SU-DHL-6 (cell line): ENCODE data around the gene KRTAP10-5.

Experiments
- H2AFZ ChIP-seq: fragments of 200-600 bp; sonication (generic); 2 replicates; pipeline ENCODE4 v1.6.1; 2014; ENCODE audit warnings: low read depth, mild to moderate bottlenecking, moderate library complexity, mixed read lengths, antibody characterized with exemption, low read length; ENCODE audit not compliant: severe bottlenecking
- H3F3A ChIP-seq: fragments of 200-600 bp; shearing (Covaris generic); 2 replicates; pipeline ENCODE4 v1.6.0; 2016; ENCODE audit warnings: antibody characterized with exemption, mild to moderate bottlenecking; ENCODE audit not compliant: insufficient read depth
- H3K27ac ChIP-seq: fragments of 200-600 bp; sonication (generic); 2 replicates; pipeline ENCODE4 v1.5.1; 2016; ENCODE audit warnings: low read depth, mild to moderate bottlenecking, low read length, moderate library complexity, mixed read lengths
- H3K27me3 ChIP-seq: fragments of 200-600 bp; sonication (generic), shearing (Covaris generic); 2 replicates; pipeline ENCODE4 v1.6.0; 2014; ENCODE audit warnings: mild to moderate bottlenecking, low read length
- H3K36me3 ChIP-seq: fragments of 200-600 bp; sonication (generic); 2 replicates; pipeline ENCODE4 v1.6.1; 2014; ENCODE audit warnings: mild to moderate bottlenecking, low read length, mixed read lengths
- H3K4me2 ChIP-seq: fragments of 300-600, 200-600 bp; shearing (Covaris generic), sonication (generic); 2 replicates; pipeline ENCODE4 v1.6.0; 2014; ENCODE audit warnings: low read length, low read depth, mild to moderate bottlenecking; ENCODE audit not compliant: poor library complexity, severe bottlenecking
- H3K4me3 ChIP-seq: fragments of 200-600 bp; sonication (generic); 2 replicates; pipeline ENCODE4 v1.5.1; 2014; ENCODE audit warnings: antibody characterized with exemption, low read length, mild to moderate bottlenecking, mixed read lengths; ENCODE audit not compliant: insufficient read depth, poor library complexity, severe bottlenecking
- H3K79me2 ChIP-seq: fragments of 200-600 bp; sonication (generic); 2 replicates; pipeline ENCODE4 v1.6.1; 2014; ENCODE audit warnings: mild to moderate bottlenecking, low read length, moderate library complexity; ENCODE audit not compliant: insufficient read depth
- H3K9ac ChIP-seq: fragments of 200-600 bp; sonication (generic); 2 replicates; pipeline ENCODE4 v1.7.0; 2014; ENCODE audit warnings: mild to moderate bottlenecking, low read length
- H3K9me2 ChIP-seq: fragments of 200-600 bp; sonication (generic); replicated peaks from 2 replicates; pipeline ENCODE4 v1.6.1; 2014; ENCODE audit warnings: low read length; ENCODE audit not compliant: insufficient read depth
- H3K9me3 ChIP-seq: fragments of 200-600 bp; sonication (generic); 2 replicates; pipeline ENCODE4 v1.6.1; 2014; ENCODE audit warnings: low read length, mixed read lengths; ENCODE audit not compliant: insufficient read depth
- H4K20me1 ChIP-seq: fragments of 200-600 bp; sonication (generic); 2 replicates; pipeline ENCODE4 v1.6.1; 2014; ENCODE audit warnings: low read depth, mild to moderate bottlenecking, antibody characterized with exemption, low read length, moderate library complexity, mixed read lengths
- EZH2phosphoT487 ChIP-seq: fragments of 200-600 bp; sonication (generic), shearing (Covaris generic); conservative IDR thresholded peaks from 2 replicates; pipeline ENCODE4 v1.6.1; 2018; ENCODE audit warnings: mild to moderate bottlenecking, antibody characterized with exemption, low read length, moderate library complexity, mixed read lengths
- TF ChIP-seq, protein P1 (sequence below): fragments of 200-600 bp; sonication (generic); IDR thresholded peaks from one replicate; pipeline ENCODE4 v1.5.1; 2017; ENCODE audit warnings: antibody characterized with exemption, mild to moderate bottlenecking, low read length, moderate library complexity; ENCODE audit not compliant: insufficient read depth, poor library complexity, severe bottlenecking

The KRTAP10-5 gene

DNA sequence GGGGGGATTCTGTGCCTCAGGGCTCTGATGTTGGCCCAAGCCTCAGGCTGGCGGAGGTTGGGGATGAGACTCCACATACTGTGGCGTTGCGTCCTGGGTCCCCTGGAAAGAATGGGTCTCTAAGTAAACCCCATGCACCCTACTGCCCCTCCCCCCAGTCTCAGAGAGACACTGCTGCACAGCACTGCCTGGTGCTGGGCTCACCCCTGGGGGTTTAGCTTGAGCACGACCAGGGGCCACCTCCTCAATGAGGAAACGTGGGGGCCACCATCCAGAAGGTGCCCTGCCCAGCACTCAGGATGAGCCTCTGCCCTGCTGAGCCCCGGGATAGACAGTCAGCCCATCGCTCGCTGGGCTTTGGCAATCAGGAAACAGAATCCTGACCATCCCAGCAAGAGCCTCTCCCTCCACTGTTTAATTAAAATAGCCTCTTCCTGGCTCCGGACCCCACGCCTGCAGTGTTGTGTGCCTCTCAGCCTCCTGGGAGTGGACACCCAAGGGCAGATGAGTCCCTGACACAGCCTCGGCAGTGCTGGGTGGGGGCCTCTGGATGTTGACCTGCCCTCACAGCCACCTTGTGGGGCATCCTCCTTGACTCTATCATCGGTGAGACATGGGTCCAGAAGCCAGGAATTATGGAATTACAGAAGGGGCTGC is 10.4 kb downstream of the KRTAP10-5 start:
- no peaks in the 10 kb centered on the region for H3K27me3 ChIP-seq
- H2AFZ ChIP-seq, result no peak overlapping the region
- H4K20me1 ChIP-seq, result no peaks in the 10 kb centered on the region
- no peaks in the 10 kb centered on the region for H3K79me2 ChIP-seq
- no peak overlapping the region for H3K4me3 ChIP-seq
- no peaks in the 10 kb centered on the region for H3F3A ChIP-seq
- H3K27ac ChIP-seq, result no peak overlapping the region
- no peaks in the 10 kb centered on the region for H3K36me3 ChIP-seq
- no peak overlapping the region for H3K4me2 ChIP-seq
- no peaks in the 10 kb centered on the region for H3K9me3 ChIP-seq
- no peaks in the 10 kb centered on the region for H3K9me2 ChIP-seq
- TF ChIP-seq, protein P1, sequence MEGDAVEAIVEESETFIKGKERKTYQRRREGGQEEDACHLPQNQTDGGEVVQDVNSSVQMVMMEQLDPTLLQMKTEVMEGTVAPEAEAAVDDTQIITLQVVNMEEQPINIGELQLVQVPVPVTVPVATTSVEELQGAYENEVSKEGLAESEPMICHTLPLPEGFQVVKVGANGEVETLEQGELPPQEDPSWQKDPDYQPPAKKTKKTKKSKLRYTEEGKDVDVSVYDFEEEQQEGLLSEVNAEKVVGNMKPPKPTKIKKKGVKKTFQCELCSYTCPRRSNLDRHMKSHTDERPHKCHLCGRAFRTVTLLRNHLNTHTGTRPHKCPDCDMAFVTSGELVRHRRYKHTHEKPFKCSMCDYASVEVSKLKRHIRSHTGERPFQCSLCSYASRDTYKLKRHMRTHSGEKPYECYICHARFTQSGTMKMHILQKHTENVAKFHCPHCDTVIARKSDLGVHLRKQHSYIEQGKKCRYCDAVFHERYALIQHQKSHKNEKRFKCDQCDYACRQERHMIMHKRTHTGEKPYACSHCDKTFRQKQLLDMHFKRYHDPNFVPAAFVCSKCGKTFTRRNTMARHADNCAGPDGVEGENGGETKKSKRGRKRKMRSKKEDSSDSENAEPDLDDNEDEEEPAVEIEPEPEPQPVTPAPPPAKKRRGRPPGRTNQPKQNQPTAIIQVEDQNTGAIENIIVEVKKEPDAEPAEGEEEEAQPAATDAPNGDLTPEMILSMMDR, result no peak
- no peak for TF ChIP-seq EZH2phosphoT487
- H3K9ac ChIP-seq, result no peak overlapping the region

DNA sequence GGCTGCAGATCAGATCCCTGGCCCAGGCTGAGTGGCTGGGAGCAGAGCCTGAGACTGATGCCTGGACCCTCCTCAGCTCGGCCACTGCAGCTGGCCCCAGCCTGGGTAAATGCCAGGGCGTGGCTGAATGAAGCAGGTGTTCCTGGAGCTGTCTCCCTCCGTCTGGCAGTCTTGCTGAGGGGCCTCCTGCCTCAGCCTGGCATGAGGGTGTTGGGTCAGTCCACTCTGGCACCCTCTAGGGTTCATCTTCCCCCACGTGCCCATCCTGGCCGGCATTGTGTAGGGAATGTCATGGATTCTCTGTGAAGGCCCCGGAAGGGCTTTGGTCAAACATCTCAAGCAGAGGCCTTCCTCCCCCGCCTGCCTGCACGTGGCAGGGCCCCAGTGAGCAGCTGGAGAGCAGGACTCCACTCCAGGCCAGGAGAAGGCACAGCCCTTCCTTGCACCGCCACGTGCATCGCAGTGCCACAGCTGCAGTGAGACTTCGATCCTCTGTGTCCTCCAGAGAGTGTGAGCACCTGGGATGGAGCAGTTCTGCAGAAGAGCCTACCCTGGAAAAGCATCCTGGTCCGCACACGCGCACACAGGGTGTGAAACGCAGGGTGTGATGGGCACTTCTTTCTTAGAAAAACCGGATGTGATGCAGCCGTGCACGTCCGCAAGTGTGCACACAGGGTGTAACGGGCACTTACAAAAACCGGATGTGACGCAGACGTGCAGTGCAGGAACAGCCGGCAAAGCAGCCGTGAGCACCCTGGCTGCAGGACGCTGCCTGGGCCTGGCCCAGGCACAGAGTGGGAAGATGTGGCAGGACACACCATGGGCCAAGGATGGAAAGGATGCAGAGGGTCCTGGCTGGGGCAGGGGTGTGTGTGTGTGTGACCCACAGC is 11.5 kb downstream of the KRTAP10-5 start:
- no peaks in the 10 kb centered on the region for H3K27me3 ChIP-seq
- H3K9me3 ChIP-seq, result no peaks in the 10 kb centered on the region
- H3F3A ChIP-seq, result no peaks in the 10 kb centered on the region
- no peaks in the 10 kb centered on the region for H3K36me3 ChIP-seq
- H3K9me2 ChIP-seq, result no peaks in the 10 kb centered on the region
- H4K20me1 ChIP-seq, result no peaks in the 10 kb centered on the region
- no peak overlapping the region for H2AFZ ChIP-seq
- no peak overlapping the region for H3K27ac ChIP-seq
- H3K79me2 ChIP-seq, result no peaks in the 10 kb centered on the region
- H3K9ac ChIP-seq, result no peak overlapping the region
- H3K4me2 ChIP-seq, result no peak overlapping the region
- H3K4me3 ChIP-seq, result no peak overlapping the region
- TF ChIP-seq EZH2phosphoT487, result no peak
- TF ChIP-seq, protein P1, result no peak

DNA sequence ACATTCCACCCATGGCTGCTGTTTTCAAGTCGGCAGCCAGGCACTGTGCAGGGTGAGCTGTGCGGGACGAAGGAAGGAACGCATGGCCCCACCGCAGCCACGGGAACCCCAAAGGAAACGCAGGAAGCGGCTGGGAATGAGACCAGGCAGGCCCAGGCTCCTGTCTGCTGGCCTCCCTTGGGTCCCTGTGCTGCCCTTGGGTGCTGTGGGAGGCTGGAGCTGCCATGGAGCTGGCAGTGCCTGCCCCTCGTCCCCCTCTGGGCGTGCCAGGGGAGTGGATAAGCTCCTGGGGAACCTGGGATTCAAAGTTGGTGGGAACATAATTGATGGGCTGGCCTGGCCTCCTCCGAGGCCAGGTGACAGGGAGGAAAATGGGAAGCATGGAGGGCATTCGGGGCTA is 12.1 kb downstream of the KRTAP10-5 start:
- no peak for TF ChIP-seq EZH2phosphoT487
- TF ChIP-seq, protein P1, result no peak
- Histone ChIP-seq H3K4me3 (no peak overlapping the region), H3K36me3 (no peaks in the 10 kb centered on the region), H3K9me2 (no peaks in the 10 kb centered on the region), H3K27me3 (no peaks in the 10 kb centered on the region), H2AFZ (no peak overlapping the region), H3K9me3 (no peaks in the 10 kb centered on the region), H3K4me2 (no peak overlapping the region), H4K20me1 (no peaks in the 10 kb centered on the region), H3F3A (no peaks in the 10 kb centered on the region), H3K9ac (no peak overlapping the region), H3K27ac (no peak overlapping the region), H3K79me2 (no peaks in the 10 kb centered on the region)
